ENCODE data around the gene KRTAP10-12.
"Not testable (repeated sequence)": the region's sequence is repeated elsewhere in the genome, so short reads cannot be mapped to it uniquely, and the experiment has no call there.

The KRTAP10-12 gene

DNA sequence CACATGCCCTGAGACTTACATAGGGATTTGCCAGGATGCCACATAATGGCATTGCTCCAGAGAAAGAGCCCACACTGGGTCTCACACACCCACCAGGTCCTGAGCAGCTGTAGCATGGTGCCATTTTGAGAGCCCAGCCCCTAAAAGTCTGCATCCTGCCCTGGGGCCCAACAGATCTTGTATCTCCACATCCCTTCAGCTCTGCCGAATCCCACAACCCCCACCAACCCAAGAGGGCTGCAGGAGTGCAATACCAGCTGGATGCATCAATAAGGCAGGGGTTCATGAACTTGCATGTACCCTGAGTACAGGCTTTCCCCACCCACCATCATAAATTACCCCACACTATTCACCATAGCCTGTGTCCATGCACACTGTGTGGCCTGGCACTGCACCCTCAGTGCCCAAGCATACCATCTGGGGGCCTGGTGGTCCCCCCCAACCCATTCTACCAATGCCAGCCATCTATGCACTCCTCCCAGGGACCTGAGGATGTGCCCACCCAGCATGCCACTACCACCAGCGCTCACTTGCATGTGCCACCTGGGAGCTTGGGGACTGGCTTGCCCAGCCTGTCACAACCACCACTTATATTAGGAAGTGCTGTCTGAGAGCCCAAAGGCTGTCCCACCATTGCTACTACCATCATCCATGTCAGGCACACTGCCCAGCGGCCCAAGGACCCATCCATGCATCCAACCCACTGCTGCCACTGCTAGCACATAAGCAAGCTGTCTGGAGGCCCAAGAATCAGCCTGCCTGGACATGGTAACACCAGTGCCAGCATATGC, 26.1 kb upstream of the KRTAP10-12 start:
- no peak for DNase-seq (ENCODE audit: low read depth, low spot score)

DNA sequence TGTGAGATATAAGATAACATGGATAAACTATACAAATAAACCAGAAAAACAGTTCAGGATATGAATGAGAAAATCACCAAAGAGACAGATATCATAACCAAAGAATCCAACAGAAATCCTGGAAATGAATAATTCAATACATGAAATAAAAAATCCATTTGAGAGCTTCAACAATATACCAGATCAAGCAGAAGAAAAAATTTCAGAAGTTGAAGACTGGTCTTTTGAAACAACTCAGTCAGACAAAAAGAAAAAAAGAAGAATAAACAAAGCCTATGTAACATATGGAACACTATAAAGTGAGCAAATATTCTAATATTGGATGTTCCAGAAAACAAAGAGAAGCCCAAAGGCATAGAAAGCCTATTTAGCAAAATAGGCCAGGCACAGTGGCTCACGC, 25.1 kb upstream of the KRTAP10-12 start:
- DNase-seq (ENCODE audit: low read depth, low spot score) = no peak

- no peak for DNase-seq (ENCODE audit: low read depth, low spot score)
Observed at GRCh38 chr21:44677881-44678280, 19.1 kb upstream of the KRTAP10-12 start.

DNA sequence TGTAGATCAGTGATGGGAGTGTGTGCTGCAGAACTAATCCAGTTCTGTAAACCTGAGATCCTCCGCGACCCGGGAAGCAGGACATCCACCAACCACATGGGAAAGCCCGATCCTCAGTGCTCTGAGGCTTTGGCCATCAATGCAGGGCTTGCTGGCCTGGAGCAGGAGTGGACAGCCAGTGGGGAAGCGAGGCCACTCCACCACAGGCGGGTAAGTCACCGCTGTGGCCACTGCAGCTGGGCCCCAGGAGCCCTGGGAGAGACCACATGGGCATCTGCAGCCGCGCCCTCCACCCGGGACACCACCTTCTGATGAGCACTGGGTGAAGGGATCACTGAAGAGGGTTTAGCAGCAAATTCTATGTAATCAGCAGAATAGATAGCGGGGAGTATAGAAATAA, 15.8 kb upstream of the KRTAP10-12 start:
- no peak for DNase-seq (ENCODE audit: low read depth, low spot score)

GRCh38 chr21:44681861-44682579, 15.0 kb upstream of the KRTAP10-12 start, which contains the start of gene KRTAP12-1:
Gene KRTAP12-1, minus strand, starts transcription at chr21:44682163. Its CDS starts 40 bp downstream, at chr21:44682123.
- DNase-seq (ENCODE audit: low read depth, low spot score) = no peak

GRCh38 chr21:44682580-44683151, 14.3 kb upstream of the KRTAP10-12 start:
- no peak for DNase-seq (ENCODE audit: low read depth, low spot score)

GRCh38 chr21:44684077-44684476, 12.9 kb upstream of the KRTAP10-12 start:
- no peak for DNase-seq (ENCODE audit: low read depth, low spot score)

GRCh38 chr21:44684483-44684882, 12.5 kb upstream of the KRTAP10-12 start:
- DNase-seq (ENCODE audit: low read depth, low spot score) = no peak

DNA sequence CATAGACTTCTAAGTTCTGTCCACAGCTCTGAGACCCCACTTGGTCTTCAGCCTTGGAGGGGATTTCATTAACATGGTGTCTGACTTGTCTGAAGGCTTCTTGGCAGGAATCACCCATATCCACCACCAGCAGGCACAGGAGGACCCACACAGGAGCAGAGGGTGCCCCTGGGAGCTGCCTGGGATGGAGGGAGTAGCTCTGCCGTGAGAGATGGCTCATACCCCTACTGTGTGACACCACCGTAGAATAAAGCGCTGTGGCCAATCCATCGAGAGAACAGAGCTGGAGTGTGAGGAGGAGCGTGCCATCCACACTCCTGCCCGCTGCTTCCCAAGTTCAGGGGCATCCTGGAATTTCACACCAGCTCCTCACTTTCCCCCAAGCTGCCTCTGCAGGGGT, 11.9 kb upstream of the KRTAP10-12 start:
- not testable (repeated sequence) for DNase-seq (ENCODE audit: low read depth, low spot score)

DNA sequence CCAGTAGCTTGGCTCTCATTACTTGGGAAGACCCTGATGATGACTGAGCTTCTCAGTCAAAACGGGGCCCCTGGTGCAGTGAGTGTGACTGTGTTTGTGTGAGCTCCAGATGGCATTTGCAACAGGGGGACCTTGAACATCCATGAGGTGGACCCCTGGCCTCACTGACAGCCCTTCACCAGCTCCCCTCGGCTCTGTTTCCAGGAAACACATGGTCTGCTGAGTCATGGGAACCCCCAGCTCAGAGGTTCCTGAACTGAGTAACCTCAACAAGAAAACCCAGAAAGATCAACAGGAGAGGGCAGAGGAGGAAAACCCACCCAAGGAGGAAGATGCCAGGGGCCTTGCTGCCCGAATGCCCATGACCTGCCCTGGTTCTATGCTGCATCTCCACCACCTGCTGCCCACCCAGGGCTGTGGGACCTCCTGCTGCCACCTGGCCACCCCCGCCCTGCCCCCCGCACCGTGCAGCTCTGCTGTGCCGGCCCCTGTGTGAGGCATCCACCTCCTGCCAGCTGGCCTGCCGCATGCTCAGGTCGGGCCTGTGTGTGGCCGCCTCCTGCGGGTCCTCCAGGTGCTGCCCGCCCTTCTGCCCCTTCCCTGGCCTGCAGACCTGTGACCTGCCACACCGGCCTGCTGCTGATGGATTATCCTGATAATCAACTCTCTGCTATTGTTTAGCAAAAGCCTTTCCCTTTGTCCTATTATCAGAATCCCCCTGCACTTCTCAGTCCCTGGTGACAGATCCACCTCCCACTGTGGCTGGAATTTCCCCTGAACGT, 10.8 kb upstream of the KRTAP10-12 start:
- no peak for DNase-seq (ENCODE audit: low read depth, low spot score)

GRCh38 chr21:44686843-44687561, 10.0 kb upstream of the KRTAP10-12 start:
- DNase-seq (ENCODE audit: low read depth, low spot score) = no peak

GRCh38 chr21:44687671-44688070, 9.3 kb upstream of the KRTAP10-12 start:
- no peak for DNase-seq (ENCODE audit: low read depth, low spot score)

DNA sequence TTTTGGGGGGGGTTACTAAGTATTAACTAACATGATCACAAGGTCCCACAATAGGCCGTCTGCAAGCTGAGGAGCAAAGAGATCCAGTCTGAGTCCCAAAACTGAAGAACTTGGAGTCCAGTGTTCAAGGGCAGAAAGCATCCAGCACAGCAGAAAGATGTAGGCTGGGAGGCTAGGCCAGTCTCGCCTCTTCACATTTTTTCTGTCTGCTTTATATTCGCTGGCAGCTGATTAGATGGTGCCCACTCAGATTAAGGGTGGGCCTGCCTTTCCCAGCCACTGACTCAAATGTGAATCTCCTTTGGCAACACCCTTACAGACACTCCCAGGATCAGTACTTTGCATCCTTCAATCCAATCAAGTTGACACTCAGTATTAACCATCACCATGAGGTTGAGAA, 7.2 kb upstream of the KRTAP10-12 start:
- not testable (repeated sequence) for DNase-seq (ENCODE audit: low read depth, low spot score)

DNA sequence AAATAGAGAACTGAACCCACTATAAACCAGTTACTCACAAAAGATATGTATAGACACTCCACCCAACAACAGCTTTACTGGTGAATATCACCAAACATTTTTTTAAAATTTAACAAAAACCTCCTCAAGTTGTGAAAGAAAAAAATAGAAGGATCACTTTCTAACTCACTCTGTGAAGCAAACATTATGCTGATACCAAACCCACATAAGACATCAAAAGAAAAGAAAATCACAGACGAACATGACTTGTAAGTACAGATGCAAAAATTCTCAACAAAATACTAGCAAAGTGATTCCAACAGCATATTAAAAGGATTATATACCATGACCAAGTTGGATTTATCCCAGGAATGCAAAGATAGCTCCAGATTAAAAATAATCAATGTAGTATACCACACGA, 5.3 kb upstream of the KRTAP10-12 start:
- no peak for DNase-seq (ENCODE audit: low read depth, low spot score)

- no peak for DNase-seq (ENCODE audit: low read depth, low spot score)
Observed at GRCh38 chr21:44692798-44693512, 4.0 kb upstream of the KRTAP10-12 start.

DNA sequence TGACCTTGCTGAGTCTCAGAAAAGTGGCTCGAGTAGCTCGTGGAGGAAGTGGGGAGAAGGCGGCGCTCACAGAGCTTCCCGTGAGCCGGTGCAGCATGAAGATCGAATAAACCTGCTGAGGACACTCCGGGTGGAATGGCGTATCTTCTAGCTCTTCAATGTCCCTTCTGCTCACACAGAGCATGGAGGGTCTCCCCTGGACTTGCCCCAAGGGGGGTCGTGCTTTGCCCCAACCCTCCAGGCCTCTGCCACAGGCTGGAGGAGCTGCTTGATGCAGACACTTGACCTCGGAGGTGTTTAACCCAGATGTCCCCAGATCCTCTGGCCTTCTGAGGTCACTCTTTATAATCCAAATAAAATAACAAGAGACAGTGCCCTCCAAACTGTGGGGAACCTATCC, 2.2 kb upstream of the KRTAP10-12 start:
- DNase-seq (ENCODE audit: low read depth, low spot score) = no peak

DNA sequence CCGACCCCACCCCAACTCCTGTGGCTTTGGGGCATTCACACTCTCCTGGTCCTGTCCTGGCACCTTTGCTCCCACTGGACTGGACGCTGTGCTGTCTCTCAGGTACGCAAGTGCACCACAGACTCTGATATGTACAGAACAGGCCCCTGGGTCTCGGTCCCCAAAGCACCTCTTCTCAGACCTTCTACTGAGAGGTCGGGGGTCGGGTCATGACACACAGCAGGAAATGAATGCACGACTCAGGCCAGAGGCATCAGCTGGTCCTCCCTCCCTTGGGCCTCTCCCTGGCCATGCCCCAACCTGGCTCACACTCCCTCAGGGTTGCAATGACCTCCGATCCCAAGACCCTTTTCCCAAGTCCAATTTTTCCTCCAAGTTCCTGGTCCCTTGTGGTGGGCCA, 1.8 kb upstream of the KRTAP10-12 start:
- no peak for DNase-seq (ENCODE audit: low read depth, low spot score)

- no peak for DNase-seq (ENCODE audit: low read depth, low spot score)
Observed at GRCh38 chr21:44695641-44696040, 1.3 kb upstream of the KRTAP10-12 start.

GRCh38 chr21:44696572-44696971, 400 bp upstream of the KRTAP10-12 start:
- DNase-seq (ENCODE audit: low read depth, low spot score) = no peak

All from activated CD4-positive, CD25-positive, alpha-beta regulatory T cell treated with anti-CD3 and anti-CD28 coated beads, Interleukin-2, amount 50 U/mL, for 16 hours (primary cell).